HEK293T (cell line): ENCODE results near the gene PAX2.

Experiments
- ELF4 ChIP-seq: fragments of 450-650 bp; IDR thresholded peaks from 2 replicates; pipeline ENCODE4 v1.6.1; 2017; ENCODE audit warnings: antibody characterized with exemption
- L3MBTL2 ChIP-seq: fragments of 450-650 bp; conservative IDR thresholded peaks from 2 replicates; pipeline ENCODE4 v1.6.1; 2016; ENCODE audit warnings: mild to moderate bottlenecking

GRCh38 chr10:100803492-100803891 is 58.1 kb downstream of the PAX2 start:
- no peak for TF ChIP-seq ELF4
- no peak for TF ChIP-seq L3MBTL2
